Stimulated activated CD8-positive, alpha-beta memory T cell treated with anti-CD3 and anti-CD28 coated beads, Interleukin-12 subunit alpha, Interleukin-12 subunit beta, amount 100 ng/mL, for 24 hours (primary cell): ENCODE results near the gene KRTAP15-1.

Experiments used
- DNase-seq: peaks from one replicate; pipeline ENCODE4 v3.0.0-alpha.2; 2020; ENCODE audit errors: extremely low read depth

KRTAP15-1 gene

GRCh38 chr21:30487336-30487735 is 47.3 kb downstream of the KRTAP15-1 start, which contains the start of gene KRTAP19-2:
KRTAP19-2 (minus strand) TSS chr21:30487436; CDS start chr21:30487348, 88 bp downstream.
- no peak for DNase-seq
